Measurements from ENCODE around the gene ACO1. TPM values are rescaled to one million over a fixed set of nuclear protein-coding genes. Genes with fewer than 3 reads are reported as not detected.

ACO1 gene
- total RNA-seq, 1 donor from 2014 or later = 51.5 TPM

- intact Hi-C loops (cut with DNase I) = loop anchor here (5.0 to 10.0 kb wide), 2 partner anchors 46 to 588 kb away; no protein-coding TSS in a partner anchor
- DNase-seq (ENCODE audit: low spot score) = no peak
Observed at GRCh38 chr9:32378993-32379729, 5.3 kb upstream of the ACO1 start.

- DNase-seq (ENCODE audit: low spot score) = no peak
- intact Hi-C loops (cut with DNase I) = loop anchor here (5.0 to 10.0 kb wide), 4 partner anchors 84 to 644 kb away; partner anchors contain the start of genes DNAJA1, NDUFB6 and RIGI
Observed at GRCh38 chr9:32380944-32381343, 3.5 kb upstream of the ACO1 start.

DNA sequence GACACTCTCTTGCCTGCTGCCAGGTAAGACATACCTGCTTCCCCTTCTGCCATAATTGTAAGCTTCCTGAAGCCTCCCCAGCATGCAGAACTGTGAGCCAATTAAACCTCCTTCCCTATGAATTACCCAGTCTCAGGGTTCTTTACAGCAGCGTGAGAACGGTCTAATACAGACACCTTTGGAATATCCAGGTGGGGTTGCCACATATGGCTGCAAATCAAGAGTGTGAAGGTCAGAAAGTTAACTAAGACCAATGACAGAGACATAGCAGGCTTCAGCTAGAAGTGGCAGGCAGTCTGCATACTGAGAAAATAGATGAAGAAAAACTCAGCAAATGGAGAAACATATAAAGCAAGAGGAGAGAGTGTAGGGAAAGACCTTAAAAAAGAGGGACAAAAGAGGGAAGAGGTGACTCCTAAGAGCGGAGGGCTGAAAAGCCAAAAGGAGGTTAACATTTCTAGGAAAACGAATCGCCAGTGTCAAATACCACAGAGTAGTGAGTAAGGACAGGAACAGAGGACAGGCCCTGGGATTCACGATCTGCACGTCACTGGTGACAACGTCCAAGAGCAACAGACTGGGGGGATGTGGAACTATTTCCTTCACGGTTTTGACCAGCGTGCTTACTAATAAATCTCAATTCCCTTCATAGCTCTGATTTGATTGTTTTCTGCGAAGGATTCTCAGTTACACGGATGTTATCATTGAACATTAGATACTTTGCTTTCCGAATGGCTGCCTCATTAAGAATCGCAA, 1.7 kb upstream of the ACO1 start:
- no peak for DNase-seq (ENCODE audit: low spot score)
- intact Hi-C loops (cut with DNase I) = loop anchor here (5.0 to 10.0 kb wide), 4 partner anchors 82 to 642 kb away; partner anchors contain the start of genes DNAJA1, NDUFB6 and RIGI

DNA sequence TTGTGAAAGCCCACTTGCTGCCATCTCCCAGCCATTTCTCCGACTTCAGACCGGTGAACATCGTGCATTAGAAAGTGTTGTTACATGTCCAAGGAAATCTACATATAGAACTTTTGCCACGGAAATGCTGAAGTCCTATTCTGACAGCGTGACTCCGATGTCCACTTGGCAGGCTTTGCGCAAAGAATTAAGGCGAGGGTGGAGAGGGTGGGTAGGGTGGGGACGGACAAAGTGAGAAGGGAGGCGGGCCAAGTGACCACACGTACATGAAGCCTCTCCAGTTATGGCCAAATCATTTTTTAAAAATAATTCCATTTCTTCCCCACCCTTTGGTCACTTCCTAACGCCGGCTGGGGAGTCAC, 460 bp upstream of the ACO1 start:
- DNase-seq (ENCODE audit: low spot score) = no peak
- intact Hi-C loops (cut with DNase I) = loop anchor here (5.0 to 10.0 kb wide), 4 partner anchors 81 to 641 kb away; partner anchors contain the start of genes DNAJA1, NDUFB6 and RIGI

- intact Hi-C loops (cut with DNase I) = loop anchor here (10.0 kb wide), 2 partner anchors 79 to 639 kb away; partner anchors contain the start of gene DNAJA1
- DNase-seq (ENCODE audit: low spot score) = no peak
Observed at GRCh38 chr9:32385152-32385884, 875 bp downstream of the ACO1 start.

DNA sequence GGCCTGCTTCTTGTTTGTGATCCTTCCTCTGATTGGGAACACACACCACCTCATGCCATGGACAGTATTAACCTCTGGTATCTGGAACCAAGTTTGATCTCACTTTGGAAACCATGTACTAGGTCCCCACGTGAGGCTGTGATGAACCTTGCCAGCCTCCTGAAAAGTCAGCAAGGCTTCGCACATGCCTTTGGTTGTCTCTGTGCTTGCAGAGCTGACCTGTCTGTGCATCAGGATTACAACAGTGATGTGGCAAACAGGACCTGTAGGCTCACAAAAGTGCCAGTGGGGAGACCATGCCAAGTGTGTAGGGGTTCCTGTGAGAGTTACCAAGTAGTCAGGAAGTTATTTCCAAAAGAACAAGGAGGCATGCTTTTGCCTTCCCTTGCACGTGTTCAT, 1.4 kb downstream of the ACO1 start:
- intact Hi-C loops (cut with DNase I) = loop anchor here (10.0 kb wide), 2 partner anchors 79 to 639 kb away; partner anchors contain the start of gene DNAJA1

GRCh38 chr9:32387256-32387655, 2.8 kb downstream of the ACO1 start:
- no peak for DNase-seq (ENCODE audit: low spot score)
- intact Hi-C loops (cut with DNase I) = loop anchor here (10.0 kb wide), 2 partner anchors 78 to 638 kb away; partner anchors contain the start of gene DNAJA1

More for the DNA sequence above, 1.4 kb downstream of the ACO1 start:
- DNase-seq (ENCODE audit: low spot score) = no peak

DNA sequence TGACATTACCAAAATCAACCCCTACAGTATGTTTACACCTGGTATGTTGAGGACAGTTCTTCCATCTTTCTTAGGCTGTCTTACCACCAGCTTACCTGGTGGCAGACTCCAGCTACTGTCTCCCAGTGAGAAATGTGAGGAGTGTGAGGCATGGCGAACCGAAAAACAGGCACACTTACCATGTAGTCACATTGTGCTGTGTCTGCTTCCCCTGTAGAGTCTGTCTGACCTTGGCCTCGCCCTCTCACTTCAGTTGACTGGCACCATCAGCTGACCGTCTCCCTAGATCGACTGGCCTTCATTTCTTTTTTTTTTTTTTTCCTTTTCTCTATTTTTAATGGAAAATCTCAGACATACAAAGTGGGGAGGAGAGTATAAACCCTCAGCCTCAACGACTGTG, 4.9 kb downstream of the ACO1 start:
- intact Hi-C loops (cut with DNase I) = loop anchor here (10.0 kb wide), 2 partner anchors 75 to 635 kb away; partner anchors contain the start of gene DNAJA1
- DNase-seq (ENCODE audit: low spot score) = no peak

- intact Hi-C loops (cut with DNase I) = loop anchor here (10.0 kb wide), 1 partner anchor 51 kb away; no protein-coding TSS in a partner anchor
- no peak for DNase-seq (ENCODE audit: low spot score)
Observed at GRCh38 chr9:32393911-32394310, 9.5 kb downstream of the ACO1 start.

DNA sequence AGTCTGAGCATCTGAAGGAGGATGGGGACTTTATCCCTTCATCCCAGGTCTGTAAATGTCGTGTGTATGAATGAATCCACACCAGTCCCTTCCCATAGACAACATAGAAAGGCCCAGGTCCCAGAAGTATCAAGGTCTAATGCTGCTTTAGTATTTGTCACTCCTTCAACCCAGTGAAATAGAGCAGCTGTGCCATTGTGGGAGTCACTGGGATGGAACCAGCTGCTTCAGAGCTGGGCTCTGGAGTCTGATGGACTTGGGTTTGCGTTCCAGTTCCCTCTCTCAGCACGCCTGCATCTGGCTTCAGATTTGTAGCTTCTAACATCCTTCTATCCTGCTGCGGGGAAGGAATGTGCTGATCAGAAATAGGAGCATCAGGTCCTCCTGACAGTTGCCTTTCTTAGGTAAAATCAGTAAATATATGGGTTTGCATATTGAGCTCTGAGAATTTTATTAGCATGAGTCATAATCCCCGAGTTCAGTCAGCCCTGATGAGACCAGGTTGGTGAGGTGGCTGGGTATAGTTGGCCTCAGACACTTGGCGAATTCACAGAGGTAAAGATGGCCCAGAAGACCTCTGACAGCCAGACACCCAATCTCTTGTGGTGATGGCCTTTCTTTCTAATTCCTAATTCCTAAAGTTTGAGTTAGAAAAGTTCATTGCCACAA, 10.1 kb downstream of the ACO1 start:
- no peak for DNase-seq (ENCODE audit: low spot score)
- intact Hi-C loops (cut with DNase I) = loop anchor here (10.0 kb wide), 1 partner anchor 50 kb away; no protein-coding TSS in a partner anchor

DNA sequence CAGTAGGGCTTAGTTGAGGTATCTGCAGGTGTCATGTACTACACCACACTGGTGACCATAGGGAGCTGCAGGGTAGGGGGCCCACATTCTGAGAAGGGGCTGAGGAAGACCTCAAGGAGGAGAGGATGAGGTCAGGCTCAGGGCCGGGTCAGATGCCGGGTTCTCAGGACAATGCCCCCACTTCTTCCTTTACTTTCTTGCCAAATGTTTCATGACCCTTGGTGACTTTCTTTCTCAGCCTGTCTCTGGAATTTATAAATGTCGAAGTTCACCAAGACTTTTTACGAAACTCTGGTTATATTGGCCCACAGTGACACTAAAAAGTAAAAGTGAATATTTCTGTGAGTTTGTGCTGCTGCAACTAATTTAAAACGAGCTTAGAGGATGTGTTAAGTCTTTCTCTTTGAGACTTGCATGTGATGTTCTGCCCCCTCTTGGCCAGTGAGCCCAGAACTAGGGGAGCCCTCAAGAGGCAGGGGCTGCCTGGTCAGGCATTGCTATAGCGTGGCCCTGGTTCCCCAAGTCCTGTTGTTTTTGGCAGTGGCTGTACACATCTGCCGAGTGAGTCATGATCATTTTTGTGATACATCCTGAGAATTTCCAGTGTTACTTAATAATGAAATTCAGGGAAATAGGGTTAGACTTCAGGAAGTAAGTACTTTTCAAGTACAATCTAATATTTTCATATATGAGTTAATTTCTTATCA, 11.2 kb downstream of the ACO1 start:
- no peak for DNase-seq (ENCODE audit: low spot score)
- intact Hi-C loops (cut with DNase I) = loop anchor here (10.0 kb wide), 1 partner anchor 49 kb away; no protein-coding TSS in a partner anchor

- intact Hi-C loops (cut with DNase I) = loop anchor here (10.0 kb wide), 1 partner anchor 47 kb away; no protein-coding TSS in a partner anchor
- no peak for DNase-seq (ENCODE audit: low spot score)
Observed at GRCh38 chr9:32398207-32398606, 13.8 kb downstream of the ACO1 start.

DNA sequence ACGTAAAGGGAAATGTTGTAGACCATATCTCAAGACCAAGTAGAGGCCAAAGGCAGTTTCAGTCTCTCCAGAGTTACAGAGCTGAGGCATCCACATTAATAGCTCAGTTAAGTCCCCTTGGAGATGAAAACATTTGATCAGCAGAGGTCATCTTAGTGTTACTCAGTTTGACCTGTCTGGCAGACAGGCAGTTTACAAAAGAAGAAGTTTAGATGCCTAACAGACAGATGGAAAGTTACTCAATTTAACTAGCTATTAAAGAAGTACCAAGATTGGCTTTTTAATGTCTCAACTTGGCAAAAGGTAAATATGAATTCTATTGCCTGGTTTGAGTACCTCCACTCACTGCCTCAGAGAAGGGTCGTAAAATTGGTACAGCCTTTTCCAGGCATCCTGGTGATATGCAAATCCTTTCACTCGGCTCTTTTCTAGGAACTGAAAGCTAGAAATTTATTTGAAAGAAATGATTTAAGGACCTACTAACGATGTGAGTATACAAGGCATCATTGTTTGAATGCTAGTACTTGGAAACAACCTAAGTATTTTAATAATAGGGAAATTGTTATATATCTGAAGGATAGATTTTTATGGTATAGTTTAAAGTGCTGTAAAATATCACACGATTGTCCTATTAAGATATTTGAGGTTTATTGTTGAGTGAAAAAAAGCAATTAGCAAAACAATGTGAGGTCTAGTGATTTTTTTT, 14.8 kb downstream of the ACO1 start:
- no peak for DNase-seq (ENCODE audit: low spot score)
- intact Hi-C loops (cut with DNase I) = loop anchor here (10.0 kb wide), 1 partner anchor 46 kb away; no protein-coding TSS in a partner anchor

- intact Hi-C loops (cut with DNase I) = loop anchor here (10.0 kb wide), 1 partner anchor 93 kb away; no protein-coding TSS in a partner anchor
Observed at GRCh38 chr9:32401488-32401887, 17.0 kb downstream of the ACO1 start.

GRCh38 chr9:32403567-32404260, 19.3 kb downstream of the ACO1 start:
- intact Hi-C loops (cut with DNase I) = loop anchor here (10.0 kb wide), 1 partner anchor 91 kb away; no protein-coding TSS in a partner anchor
- no peak for DNase-seq (ENCODE audit: low spot score)

More at GRCh38 chr9:32401488-32401887, 17.0 kb downstream of the ACO1 start:
- no peak for DNase-seq (ENCODE audit: low spot score)

- intact Hi-C loops (cut with DNase I) = loop anchor here (10.0 kb wide), 1 partner anchor 90 kb away; no protein-coding TSS in a partner anchor
- DNase-seq (ENCODE audit: low spot score) = no peak
Observed at GRCh38 chr9:32404402-32404801, 20.0 kb downstream of the ACO1 start.

DNA sequence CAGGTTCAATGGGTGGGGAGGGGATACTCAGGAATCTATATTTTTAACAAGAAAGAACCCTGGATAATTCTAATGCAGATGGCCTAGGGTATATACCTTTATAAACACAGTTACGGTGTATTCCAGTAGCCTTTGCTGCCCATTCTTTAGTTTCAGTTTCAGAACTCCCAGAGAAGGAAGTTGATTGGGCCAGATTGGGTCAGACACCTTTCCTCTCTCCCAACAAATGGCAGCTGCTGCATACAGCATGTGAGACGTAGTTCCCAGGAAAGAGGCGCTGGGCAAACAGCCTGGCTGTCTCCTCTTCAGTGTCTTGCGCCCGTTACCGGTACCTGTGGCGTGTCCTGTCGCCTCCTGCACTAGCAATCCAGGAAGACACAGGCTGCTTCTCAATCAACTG, 20.4 kb downstream of the ACO1 start:
- intact Hi-C loops (cut with DNase I) = loop anchor here (10.0 kb wide), 1 partner anchor 90 kb away; no protein-coding TSS in a partner anchor
- no peak for DNase-seq (ENCODE audit: low spot score)
